ENCODE data around the gene ACTN1. TPM values are rescaled to one million over a fixed set of nuclear protein-coding genes. Genes with fewer than 3 reads are reported as not detected.

Gene ACTN1
- total and polyA plus RNA-seq, 2 of the 8 experiments (the other 6 are each of a cell fraction or from before 2014, with no cell fraction given), result 236 to 262 TPM

DNA sequence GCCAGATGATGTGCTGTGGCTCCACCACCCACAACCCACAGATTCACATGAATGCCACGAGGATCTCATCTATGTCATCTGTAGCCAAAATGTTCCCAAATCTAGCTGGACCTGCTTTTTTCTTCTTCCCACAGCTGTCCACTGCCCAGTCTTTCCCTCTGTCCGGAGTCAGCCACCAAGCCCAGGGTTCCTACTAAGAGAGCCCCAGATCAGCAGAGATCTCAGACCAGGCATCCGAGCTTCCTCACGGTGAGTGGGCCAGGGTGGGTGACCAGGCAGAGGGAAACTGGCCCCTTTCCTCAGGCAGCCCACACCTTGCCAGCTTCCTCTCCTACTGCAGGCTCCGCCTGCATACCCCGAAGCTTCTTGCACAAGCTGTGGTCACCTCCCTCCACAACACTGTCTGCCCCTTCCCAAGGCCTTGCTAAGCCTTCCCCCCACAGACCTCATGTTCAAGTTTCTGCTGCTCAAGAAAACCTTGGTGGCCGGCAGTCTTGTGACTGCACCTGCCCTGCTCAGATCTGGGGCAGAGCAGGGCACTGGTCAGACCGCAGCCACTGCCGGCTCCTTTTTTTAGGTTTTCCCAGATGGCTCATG, 81.4 kb downstream of the ACTN1 start:
- Histone ChIP-seq H3K56ac (replicated peaks; ENCODE audit: insufficient read length, low read depth, low read length) (no peak overlapping the region), H3K18ac (ENCODE audit: extremely low read depth, low read length) (no peak overlapping the region), H3K23me2 (ENCODE audit: low read depth, low read length) (peaks cover 9% of the 10 kb centered on the region; the same call in 1 of the 2 replicates), H3K36me3 (ENCODE audit: control insufficient read depth in 2 of 4, insufficient read depth in 4 of 4, low read length in 3 of 4) (peaks cover 22 to 66% (median 46%) of the 10 kb centered on the region in 4 experiments), H2AFZ (ENCODE audit: low read length) (no peak overlapping the region), H3K79me1 (ENCODE audit: low read depth, low read length) (peaks cover 3% of the 10 kb centered on the region; the same call in 1 of the 2 replicates), H4K8ac (ENCODE audit: extremely low read depth, insufficient read depth, low read length) (no peak overlapping the region), H4K20me1 (replicated peaks in 1 of 2; ENCODE audit: control insufficient read depth in 1 of 2, insufficient read depth in 2 of 2, low read length in 2 of 2) (peaks cover 0 to 11% of the 10 kb centered on the region in 2 experiments), H3K4ac (replicated peaks; ENCODE audit: insufficient read length, low read depth, low read length) (no peak overlapping the region), H3K9me3 (ENCODE audit: insufficient read depth in 2 of 2, low read depth in 1 of 2, low read length in 1 of 2) (no peaks in the 10 kb centered on the region), H2BK12ac (ENCODE audit: low read depth, low read length) (no peak overlapping the region), H3K79me2 (ENCODE audit: control insufficient read depth in 1 of 2, insufficient read depth in 2 of 2, low read length in 2 of 2) (no peaks in the 10 kb centered on the region), H3K23ac (ENCODE audit: insufficient read length) (no peak overlapping the region), H3K27me3 (replicated peaks in 1 of 4; ENCODE audit: control insufficient read depth in 3 of 4, extremely low read depth in 1 of 4, insufficient read depth in 3 of 4, low read length in 3 of 4) (no peaks in the 10 kb centered on the region), H2BK20ac (ENCODE audit: low read length) (no peak overlapping the region), H3K4me1 (replicated peaks in 1 of 4; ENCODE audit: control insufficient read depth in 3 of 4, insufficient read depth in 4 of 4, low read length in 3 of 4) (no peaks in the 10 kb centered on the region), H3K4me2 (ENCODE audit: insufficient read depth in 1 of 2, low read depth in 2 of 2, low read length in 2 of 2) (no peak overlapping the region), H2BK120ac (replicated peaks; ENCODE audit: low read depth, low read length) (no peak overlapping the region), H2BK5ac (ENCODE audit: low read depth, low read length) (no peak overlapping the region), H2AK5ac (ENCODE audit: low read depth, low read length) (no peak overlapping the region), H3K14ac (ENCODE audit: insufficient read length) (no peak overlapping the region), H4K5ac (ENCODE audit: insufficient read length, low read depth, low read length) (no peak overlapping the region), H2BK15ac (ENCODE audit: low read length) (no peak overlapping the region), H3K9ac (replicated peaks in 1 of 4; ENCODE audit: extremely low read depth in 1 of 4, low read depth in 3 of 4, low read length in 3 of 4) (no peak overlapping the region), H4K91ac (replicated peaks; ENCODE audit: insufficient read length, low read length) (no peak overlapping the region), H3K4me3 (ENCODE audit: extremely low read depth in 1 of 4, insufficient read depth in 2 of 4, low read depth in 3 of 4, low read length in 4 of 4) (no peak overlapping the region), H3K27ac (ENCODE audit: low read depth, low read length) (no peak overlapping the region)
- DNase-seq (ENCODE audit: low read depth in 1 of 2, low spot score in 2 of 2) (no peak), FAIRE-seq (no peak)
- CTCF ChIA-PET (ENCODE audit: partially characterized antibody), result interaction anchor here (0.9 to 3.9 kb wide), 13 partner anchors 10 to 241 kb away, joined by 3 to 22 read pairs (median 4); no protein-coding TSS in a partner anchor
- 87% methylated on average over 9 of the region's 9 CpGs; no CpG with 5 or more reads in 1 of the 2 experiments for WGBS, 2 experiments (ENCODE audit: extremely low coverage in 1 of 2, insufficient coverage in 1 of 2, insufficient read length in 1 of 2, insufficient replicate concordance in 2 of 2, low coverage in 1 of 2, low lambda C conversion rate in 2 of 2, missing lambda C conversion rate in 1 of 2)
- POLR2A ChIA-PET (ENCODE audit: partially characterized antibody), result interaction anchor here (1.4 to 1.5 kb wide), 3 partner anchors 9 to 23 kb away, joined by 5 to 7 read pairs (median 6); no protein-coding TSS in a partner anchor
- TF ChIP-seq RNF2 (IDR thresholded peaks at IDR 0.05; ENCODE audit: borderline replicate concordance, low read depth, low read length, missing control alignments, poor library complexity, severe bottlenecking), result no peak
- no peak for TF ChIP-seq POLR2A (IDR thresholded peaks at IDR 0.05; ENCODE audit: control extremely low read depth in 1 of 2, low read depth in 2 of 2, low read length in 2 of 2)
- no peak for TF ChIP-seq TBP (IDR thresholded peaks at IDR 0.05; ENCODE audit: low read depth, low read length)
- TF ChIP-seq CTBP2 (IDR thresholded peaks at IDR 0.05; ENCODE audit: borderline replicate concordance, insufficient read depth, insufficient read length, low read length), result no peak
- TF ChIP-seq EGR1 (IDR thresholded peaks at IDR 0.05; ENCODE audit: borderline replicate concordance, low read depth, low read length), result no peak
- TF ChIP-seq SIN3A (conservative IDR thresholded peaks at IDR 0.05 in 1 of 2, IDR thresholded peaks at IDR 0.05 in 1 of 2; ENCODE audit: low read depth in 1 of 2, low read length in 2 of 2), result no peak
- no peak for TF ChIP-seq EP300 (IDR thresholded peaks at IDR 0.05; ENCODE audit: borderline replicate concordance in 1 of 2, low read depth in 2 of 2, low read length in 2 of 2)
- TF ChIP-seq, protein P1, sequence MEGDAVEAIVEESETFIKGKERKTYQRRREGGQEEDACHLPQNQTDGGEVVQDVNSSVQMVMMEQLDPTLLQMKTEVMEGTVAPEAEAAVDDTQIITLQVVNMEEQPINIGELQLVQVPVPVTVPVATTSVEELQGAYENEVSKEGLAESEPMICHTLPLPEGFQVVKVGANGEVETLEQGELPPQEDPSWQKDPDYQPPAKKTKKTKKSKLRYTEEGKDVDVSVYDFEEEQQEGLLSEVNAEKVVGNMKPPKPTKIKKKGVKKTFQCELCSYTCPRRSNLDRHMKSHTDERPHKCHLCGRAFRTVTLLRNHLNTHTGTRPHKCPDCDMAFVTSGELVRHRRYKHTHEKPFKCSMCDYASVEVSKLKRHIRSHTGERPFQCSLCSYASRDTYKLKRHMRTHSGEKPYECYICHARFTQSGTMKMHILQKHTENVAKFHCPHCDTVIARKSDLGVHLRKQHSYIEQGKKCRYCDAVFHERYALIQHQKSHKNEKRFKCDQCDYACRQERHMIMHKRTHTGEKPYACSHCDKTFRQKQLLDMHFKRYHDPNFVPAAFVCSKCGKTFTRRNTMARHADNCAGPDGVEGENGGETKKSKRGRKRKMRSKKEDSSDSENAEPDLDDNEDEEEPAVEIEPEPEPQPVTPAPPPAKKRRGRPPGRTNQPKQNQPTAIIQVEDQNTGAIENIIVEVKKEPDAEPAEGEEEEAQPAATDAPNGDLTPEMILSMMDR (IDR thresholded peaks at IDR 0.05; ENCODE audit: control extremely low read depth in 1 of 3, insufficient read depth in 1 of 3, low read depth in 1 of 3, low read length in 3 of 3), result no peak
- no peak for TF ChIP-seq POLR2AphosphoS5 (IDR thresholded peaks at IDR 0.05; ENCODE audit: low read depth, low read length)

Data from H1 (cell line).